GM12892 (cell line): ENCODE measurements around the gene MKX.

ENCODE experiments used
- POLR2A ChIP-seq: IDR thresholded peaks from 2 replicates; pipeline ENCODE4 v1.6.1; 2011; ENCODE audit warnings: low read depth, low read length, control low read depth
- POLR2AphosphoS5 ChIP-seq: IDR thresholded peaks from 2 replicates; pipeline ENCODE4 v1.6.1; 2011; ENCODE audit warnings: low read depth, low read length, control low read depth
- TAF1 ChIP-seq: IDR thresholded peaks from 2 replicates; pipeline ENCODE4 v1.6.1; 2011; ENCODE audit warnings: low read depth, mild to moderate bottlenecking, control low read depth, low read length, borderline replicate concordance

GRCh38 chr10:27752673-27753237 is 7.1 kb upstream of the MKX start:
- TF ChIP-seq TAF1 = no peak
- no peak for TF ChIP-seq POLR2A
- TF ChIP-seq POLR2AphosphoS5 = no peak
